Stimulated activated CD8-positive, alpha-beta memory T cell treated with anti-CD3 and anti-CD28 coated beads, Interleukin-15, amount 100 ng/mL, for 48 hours (primary cell): Measurements from ENCODE around the gene DBNL.

Source experiments
- DNase-seq, 2 donors: peaks; one replicate each; pipeline ENCODE4 v3.0.0-alpha.2; 2020; ENCODE audit warnings: low read depth in 2 of 2

The DBNL gene

GRCh38 chr7:44043902-44044301 lies 600 bp upstream of the DBNL start:
- no peak for DNase-seq

GRCh38 chr7:44045226-44046014 lies 918 bp downstream of the DBNL start:
- no peak for DNase-seq

DNA sequence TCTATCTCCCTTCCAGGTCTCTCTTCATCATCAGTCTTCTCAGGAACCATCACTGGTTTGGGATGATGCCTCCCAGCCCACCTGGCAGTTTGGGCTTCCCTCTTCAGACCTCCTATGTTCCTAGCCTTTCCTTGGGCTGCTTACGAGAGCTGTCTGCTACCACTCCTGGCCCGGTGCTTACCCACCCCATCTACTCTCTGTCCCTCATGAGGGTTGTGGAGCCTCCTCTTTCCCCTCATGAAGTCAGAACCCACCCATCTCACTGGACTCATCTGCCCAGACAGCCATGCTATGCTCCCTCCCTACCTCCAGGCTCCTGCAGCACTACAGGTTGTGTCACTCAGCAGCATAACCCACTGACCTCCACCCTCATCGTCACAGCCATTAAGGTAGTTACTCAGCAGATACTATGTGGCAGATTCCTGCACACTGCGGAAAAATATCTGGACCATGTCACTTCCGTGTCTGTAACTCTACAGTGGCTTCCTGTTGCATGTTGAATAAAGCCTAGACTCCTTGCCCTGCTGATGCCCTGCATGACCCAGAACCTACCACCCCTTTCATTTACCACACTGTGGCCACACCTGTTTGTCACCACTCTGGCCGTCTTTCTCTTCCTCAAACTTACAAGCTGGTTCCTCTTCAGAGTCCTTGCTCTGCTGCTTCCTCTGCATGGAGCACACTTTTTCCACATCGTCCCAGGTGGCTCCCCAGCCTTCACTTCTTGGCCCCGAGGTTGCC lies 2.0 kb downstream of the DBNL start:
- no peak for DNase-seq

- no peak for DNase-seq
Observed at GRCh38 chr7:44048031-44048795, 3.7 kb downstream of the DBNL start.

DNA sequence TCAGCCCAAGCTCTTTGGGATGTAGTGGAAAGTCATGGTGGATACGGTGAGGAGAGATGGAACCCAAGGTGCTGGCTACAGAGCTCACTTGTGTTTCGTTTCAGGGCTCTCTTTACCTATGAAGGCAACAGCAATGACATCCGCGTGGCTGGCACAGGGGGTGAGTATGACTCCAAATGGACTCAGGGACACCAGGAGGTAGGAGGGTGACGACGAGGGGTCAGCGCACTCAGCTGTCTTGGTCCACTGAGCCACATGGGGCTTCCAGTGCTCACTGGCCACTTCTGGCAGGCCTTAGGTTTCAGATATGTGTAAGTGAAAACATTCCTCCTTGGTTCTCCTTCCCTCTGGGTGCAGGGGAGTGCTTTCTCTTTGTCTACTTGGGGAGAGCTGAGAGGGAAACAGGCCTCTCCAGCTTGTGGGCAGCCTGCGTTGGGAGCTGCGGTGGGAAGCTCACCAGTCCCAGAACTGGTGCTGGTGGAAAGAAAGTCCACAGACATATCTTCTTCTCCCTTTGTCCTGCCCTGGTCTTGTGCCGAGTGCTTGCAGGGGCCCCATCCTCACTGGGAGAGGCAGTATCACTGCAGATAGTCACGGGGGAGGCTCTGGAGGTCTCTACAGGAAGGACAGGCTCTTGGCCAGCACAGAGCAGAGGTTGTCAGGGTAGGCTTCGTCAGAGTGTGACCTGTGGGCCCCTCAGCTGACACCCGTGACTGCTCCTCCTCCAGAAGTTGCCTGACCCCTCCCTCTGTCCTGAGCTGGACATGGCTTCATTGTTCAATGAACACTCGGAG lies 5.8 kb downstream of the DBNL start:
- DNase-seq = no peak

DNA sequence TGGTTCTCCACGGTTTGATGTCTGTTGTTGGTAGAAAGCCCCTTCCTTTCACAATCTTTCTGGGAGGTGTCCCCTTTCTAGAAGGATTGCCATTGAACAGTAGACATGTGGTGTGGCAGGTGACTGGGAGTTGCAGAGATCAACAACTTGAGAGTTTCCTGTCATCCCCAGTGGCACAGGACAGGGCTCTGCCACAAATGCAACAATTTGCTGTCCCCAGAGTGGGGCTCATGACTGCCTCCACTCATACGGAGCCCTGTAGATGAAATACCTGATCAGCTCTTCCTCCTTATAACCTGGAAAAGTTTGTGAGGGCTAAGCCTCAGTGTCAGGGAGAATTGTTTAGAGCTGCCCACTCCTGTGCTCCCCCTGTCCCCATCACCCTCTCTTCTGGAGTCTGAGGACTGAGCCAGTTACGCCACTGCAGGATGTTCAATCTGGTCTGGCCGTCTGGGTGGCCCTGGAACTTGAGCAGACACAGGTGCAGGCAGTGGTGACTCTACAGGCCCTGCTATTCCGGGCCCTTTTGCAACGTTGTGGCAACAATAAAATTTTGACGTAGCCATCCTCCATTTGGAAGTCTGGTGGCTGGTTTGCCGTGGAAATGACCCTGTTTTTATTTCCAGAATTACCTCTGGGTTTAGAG lies 6.5 kb downstream of the DBNL start:
- no peak for DNase-seq

- DNase-seq = no peak
Observed at GRCh38 chr7:44051611-44052220, 7.2 kb downstream of the DBNL start.

GRCh38 chr7:44052771-44053365 lies 8.4 kb downstream of the DBNL start:
- no peak for DNase-seq

DNA sequence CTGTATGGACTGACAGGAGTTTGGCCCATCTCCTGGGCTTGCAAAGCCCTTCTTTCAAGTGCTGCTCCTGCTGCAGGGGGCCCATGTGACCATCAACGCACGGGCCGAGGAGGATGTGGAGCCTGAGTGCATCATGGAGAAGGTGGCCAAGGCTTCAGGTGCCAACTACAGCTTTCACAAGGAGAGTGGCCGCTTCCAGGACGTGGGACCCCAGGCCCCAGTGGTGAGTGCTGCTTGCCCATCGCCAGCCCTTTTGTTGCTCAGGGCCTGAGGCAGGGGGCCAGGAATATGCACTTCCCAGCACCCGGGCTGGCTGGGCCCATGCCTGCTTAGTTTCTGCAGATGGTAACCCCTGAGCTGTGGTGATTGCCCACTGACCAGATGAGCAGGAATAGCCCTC lies 12.2 kb downstream of the DBNL start:
- no peak for DNase-seq

DNA sequence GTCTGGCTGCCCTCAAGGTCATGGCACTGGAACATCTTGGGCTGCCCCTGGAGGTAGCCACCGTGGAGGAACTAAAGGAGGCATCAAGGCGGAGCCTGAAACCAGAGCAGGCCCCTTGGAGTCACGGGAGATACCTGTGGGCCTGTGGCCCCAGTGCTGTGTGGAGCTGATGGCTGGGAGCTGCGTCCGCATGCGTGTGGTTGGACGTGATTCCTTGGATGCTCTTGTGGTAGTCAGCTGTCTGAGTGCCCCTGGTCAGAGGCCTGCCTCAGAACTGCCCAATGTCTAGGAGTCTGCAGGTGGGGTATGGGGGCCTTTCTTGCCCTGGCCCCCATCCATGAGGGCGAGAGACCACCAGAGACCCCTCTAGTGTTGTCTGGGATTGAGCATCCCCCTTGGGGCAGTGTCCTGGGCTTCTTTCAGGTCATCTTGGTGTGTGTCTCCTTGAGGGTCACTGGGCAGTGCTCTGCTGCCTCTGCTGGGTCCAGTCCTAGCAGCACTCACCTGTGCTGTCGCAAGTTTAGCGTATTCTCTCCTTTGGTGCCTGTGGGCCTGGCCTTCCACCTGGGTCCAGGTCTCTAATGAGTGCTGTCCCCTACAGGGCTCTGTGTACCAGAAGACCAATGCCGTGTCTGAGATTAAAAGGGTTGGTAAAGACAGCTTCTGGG lies 12.8 kb downstream of the DBNL start:
- no peak for DNase-seq

- no peak for DNase-seq
Observed at GRCh38 chr7:44057849-44058758, 13.6 kb downstream of the DBNL start.

DNA sequence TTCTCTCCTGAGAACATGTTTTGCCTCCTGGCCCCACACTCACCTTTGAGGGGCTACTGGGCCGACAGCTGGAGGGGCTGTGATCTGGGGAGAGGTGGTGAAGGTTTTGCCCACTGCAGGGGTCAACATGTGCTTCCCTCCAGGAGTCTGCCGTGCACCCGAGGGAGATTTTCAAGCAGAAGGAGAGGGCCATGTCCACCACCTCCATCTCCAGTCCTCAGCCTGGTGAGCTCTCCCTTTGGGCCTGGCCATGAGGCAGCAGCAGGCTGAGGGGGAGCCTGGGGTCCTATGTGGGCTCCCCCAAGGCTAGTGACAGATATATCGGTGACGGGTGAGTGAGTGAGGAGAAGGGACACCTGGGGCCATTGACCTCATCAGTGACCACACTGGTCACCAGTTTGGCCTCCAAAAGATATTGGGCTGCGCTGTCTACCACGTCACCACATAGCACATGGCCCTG lies 14.3 kb downstream of the DBNL start:
- no peak for DNase-seq

DNA sequence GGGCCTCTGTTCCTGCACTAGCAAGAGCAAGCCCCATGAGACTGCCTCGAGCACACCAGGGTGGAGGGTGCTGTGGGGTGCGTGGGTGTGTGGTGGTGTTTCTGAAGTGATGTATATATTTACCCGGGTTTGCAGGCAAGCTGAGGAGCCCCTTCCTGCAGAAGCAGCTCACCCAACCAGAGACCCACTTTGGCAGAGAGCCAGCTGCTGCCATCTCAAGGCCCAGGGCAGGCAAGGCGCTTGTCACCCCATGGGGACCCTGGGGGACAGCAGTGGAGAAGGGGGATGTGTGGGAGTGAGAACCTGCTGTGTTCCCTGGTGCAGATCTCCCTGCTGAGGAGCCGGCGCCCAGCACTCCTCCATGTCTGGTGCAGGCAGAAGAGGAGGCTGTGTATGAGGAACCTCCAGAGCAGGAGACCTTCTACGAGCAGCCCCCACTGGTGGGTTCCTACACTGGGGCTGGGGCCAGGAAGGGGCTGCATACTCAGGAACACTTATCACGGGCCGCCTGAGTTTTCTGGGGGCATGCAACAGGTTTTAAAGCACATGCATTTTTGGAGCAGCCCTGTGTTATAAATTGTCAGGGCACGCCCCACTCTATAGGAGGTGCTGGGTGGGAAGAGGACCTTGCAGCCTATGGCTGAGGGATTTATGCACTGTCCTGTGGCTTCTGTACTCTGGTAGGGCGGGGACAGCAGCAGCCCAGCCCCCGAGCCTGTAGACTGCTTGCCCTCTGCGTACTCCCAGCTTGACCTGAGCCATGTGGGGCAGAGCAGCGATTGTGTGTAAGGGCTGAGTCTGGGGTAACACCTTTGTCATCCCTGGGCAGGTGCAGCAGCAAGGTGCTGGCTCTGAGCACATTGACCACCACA lies 15.0 kb downstream of the DBNL start:
- no peak for DNase-seq

DNA sequence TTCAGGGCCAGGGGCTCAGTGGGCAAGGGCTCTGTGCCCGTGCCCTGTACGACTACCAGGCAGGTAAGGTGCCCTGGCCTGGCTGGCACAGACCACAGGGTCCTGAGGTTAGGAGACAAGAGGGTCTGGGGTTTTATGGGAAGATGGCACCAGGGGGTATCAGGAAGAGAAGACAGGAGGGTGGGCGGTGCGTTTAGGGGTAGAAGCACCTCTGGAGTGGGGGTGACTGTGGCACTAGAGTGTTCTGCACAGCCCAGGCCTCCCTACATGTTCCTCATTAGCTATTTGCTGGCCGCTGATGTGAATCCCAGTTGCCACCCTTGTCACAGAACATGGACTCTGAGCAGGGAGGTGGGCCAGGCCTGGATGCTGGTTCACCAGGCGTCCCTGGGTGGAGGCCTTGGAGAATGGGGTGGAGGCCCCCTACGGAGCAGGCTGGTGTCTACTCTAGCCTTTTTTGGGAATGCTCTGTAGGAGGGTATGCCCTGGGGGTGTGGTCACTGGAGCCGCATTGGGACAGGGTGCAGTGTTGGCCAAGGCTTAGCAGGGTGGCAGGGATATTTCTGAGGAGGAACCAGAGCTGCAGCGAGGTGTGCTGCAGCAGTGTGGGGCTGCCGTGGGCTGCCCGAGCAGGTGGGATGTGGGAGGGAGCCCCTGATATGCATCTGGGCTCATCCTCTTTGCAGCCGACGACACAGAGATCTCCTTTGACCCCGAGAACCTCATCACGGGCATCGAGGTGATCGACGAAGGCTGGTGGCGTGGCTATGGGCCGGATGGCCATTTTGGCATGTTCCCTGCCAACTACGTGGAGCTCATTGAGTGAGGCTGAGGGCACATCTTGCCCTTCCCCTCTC lies 15.8 kb downstream of the DBNL start:
- DNase-seq = no peak

- no peak for DNase-seq
Observed at GRCh38 chr7:44060948-44061644, 16.6 kb downstream of the DBNL start.

GRCh38 chr7:44061645-44062179 lies 17.2 kb downstream of the DBNL start:
- DNase-seq = no peak
